Type B pancreatic cell (in vitro differentiated cells): ENCODE results near the gene TMEM213. TPM values are rescaled to one million over a fixed set of nuclear protein-coding genes. Genes with fewer than 3 reads are reported as not detected.
"Not testable (repeated sequence)": the region's sequence is repeated elsewhere in the genome, so short reads cannot be mapped to it uniquely, and the experiment has no call there.

Experiments used
- DNase-seq: peaks from one replicate; pipeline ENCODE4 v3.0.0; 2021; ENCODE audit warnings: mixed read lengths; ENCODE audit not compliant: unreplicated experiment; ENCODE audit errors: extremely low spot score
- H3K27ac Mint-ChIP-seq: 2 replicates; pipeline ENCODE4 v1.8.0; 2021; ENCODE audit warnings: mild to moderate bottlenecking, mixed read lengths
- H3K27me3 Mint-ChIP-seq: 2 replicates; pipeline ENCODE4 v1.8.0; 2021; ENCODE audit warnings: mixed read lengths
- H3K36me3 Mint-ChIP-seq: 2 replicates; pipeline ENCODE4 v1.8.0; 2021; ENCODE audit warnings: mixed read lengths
- H3K4me1 Mint-ChIP-seq: one replicate; pipeline ENCODE4 v1.8.0; 2021; ENCODE audit warnings: mixed read lengths; ENCODE audit not compliant: unreplicated experiment
- H3K4me3 Mint-ChIP-seq: 2 replicates; pipeline ENCODE4 v1.8.0; 2021; ENCODE audit warnings: mild to moderate bottlenecking, mixed read lengths
- H3K9me3 Mint-ChIP-seq: 2 replicates; pipeline ENCODE4 v1.8.0; 2021; ENCODE audit warnings: mixed read lengths
- total RNA-seq: library from RNA; stranded (reverse); gene quantifications from 2 replicates; pipeline ENCODE4 v1.2.1, GENCODE V29; 2021; ENCODE audit warnings: low replicate concordance
- TF ChIP-seq, protein P1 (sequence below): fragments of 200-600 bp; sonication (generic); conservative IDR thresholded peaks from 2 replicates; pipeline ENCODE4 v1.5.0; 2021; ENCODE audit warnings: antibody characterized with exemption, mild to moderate bottlenecking

TMEM213 gene
- total RNA-seq, 1 donor from 2014 or later, result not detected

- peak overlapping the region; percentile 61 for H3K27ac Mint-ChIP-seq
- H3K4me1 Mint-ChIP-seq, result peaks cover 5% of the 10 kb centered on the region
- no peak overlapping the region for H3K4me3 Mint-ChIP-seq
- no peaks in the 10 kb centered on the region for H3K9me3 Mint-ChIP-seq
- TF ChIP-seq, protein P1, sequence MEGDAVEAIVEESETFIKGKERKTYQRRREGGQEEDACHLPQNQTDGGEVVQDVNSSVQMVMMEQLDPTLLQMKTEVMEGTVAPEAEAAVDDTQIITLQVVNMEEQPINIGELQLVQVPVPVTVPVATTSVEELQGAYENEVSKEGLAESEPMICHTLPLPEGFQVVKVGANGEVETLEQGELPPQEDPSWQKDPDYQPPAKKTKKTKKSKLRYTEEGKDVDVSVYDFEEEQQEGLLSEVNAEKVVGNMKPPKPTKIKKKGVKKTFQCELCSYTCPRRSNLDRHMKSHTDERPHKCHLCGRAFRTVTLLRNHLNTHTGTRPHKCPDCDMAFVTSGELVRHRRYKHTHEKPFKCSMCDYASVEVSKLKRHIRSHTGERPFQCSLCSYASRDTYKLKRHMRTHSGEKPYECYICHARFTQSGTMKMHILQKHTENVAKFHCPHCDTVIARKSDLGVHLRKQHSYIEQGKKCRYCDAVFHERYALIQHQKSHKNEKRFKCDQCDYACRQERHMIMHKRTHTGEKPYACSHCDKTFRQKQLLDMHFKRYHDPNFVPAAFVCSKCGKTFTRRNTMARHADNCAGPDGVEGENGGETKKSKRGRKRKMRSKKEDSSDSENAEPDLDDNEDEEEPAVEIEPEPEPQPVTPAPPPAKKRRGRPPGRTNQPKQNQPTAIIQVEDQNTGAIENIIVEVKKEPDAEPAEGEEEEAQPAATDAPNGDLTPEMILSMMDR, result no peak
- no peaks in the 10 kb centered on the region for H3K36me3 Mint-ChIP-seq
- no peak for DNase-seq
- H3K27me3 Mint-ChIP-seq, result no peaks in the 10 kb centered on the region
These were observed 21.5 kb upstream of the TMEM213 start for GRCh38 chr7:138776166-138776833.

DNA sequence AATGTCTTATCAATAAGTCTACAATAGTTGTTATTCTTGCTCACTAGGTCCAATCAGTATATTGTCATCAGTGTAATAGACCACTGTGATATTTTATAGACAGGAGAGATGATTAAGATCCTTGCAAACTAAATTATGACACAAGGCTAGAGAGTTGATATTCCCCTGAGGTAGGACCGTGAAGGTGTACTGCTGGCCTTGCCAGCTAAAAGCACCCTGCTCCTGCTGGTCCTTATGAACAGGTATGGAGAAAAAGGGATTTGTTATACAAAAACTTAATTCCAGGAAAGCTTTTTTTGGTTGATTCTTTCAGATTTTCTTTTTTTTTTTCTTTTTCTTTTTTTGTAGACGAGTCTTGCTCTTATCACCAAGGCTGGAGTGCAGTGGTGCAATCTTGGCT, 16.8 kb upstream of the TMEM213 start:
- no peaks in the 10 kb centered on the region for H3K27me3 Mint-ChIP-seq
- H3K9me3 Mint-ChIP-seq, result peaks cover 5% of the 10 kb centered on the region
- H3K36me3 Mint-ChIP-seq, result no peaks in the 10 kb centered on the region
- H3K4me3 Mint-ChIP-seq, result no peak overlapping the region
- no peak overlapping the region for H3K27ac Mint-ChIP-seq
- peaks cover 3% of the 10 kb centered on the region for H3K4me1 Mint-ChIP-seq
- TF ChIP-seq, protein P1, result no peak
- no peak for DNase-seq

DNA sequence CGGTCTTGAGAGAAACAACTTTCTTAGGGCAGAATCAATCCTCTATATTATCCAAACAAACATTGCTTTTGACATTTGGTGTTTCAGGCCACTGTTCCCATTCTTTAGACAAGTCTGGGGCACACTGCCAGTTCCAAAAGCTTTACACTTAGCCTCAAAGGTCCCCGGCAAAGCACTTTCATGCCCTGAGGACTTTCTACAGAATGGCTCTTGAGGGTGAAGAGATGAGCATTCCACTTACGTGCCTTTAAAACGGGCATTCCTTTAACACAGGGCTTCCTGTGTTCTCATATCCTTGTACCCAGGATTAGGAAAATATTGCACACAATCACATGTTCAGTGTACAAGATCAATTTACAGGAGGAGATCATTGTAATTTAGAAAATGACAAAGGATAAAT, 13.1 kb upstream of the TMEM213 start:
- H3K9me3 Mint-ChIP-seq, result peaks cover 7% of the 10 kb centered on the region
- H3K27me3 Mint-ChIP-seq, result no peaks in the 10 kb centered on the region
- H3K27ac Mint-ChIP-seq, result no peak overlapping the region
- DNase-seq, result no peak
- peaks cover 4% of the 10 kb centered on the region for H3K4me1 Mint-ChIP-seq
- no peak overlapping the region for H3K4me3 Mint-ChIP-seq
- TF ChIP-seq, protein P1, result no peak
- no peaks in the 10 kb centered on the region for H3K36me3 Mint-ChIP-seq

- no peaks in the 10 kb centered on the region for H3K27me3 Mint-ChIP-seq
- H3K36me3 Mint-ChIP-seq, result no peaks in the 10 kb centered on the region
- peaks cover 7% of the 10 kb centered on the region for H3K9me3 Mint-ChIP-seq
- TF ChIP-seq, protein P1, result no peak
- DNase-seq, result no peak
- H3K4me1 Mint-ChIP-seq, result peaks cover 4% of the 10 kb centered on the region
- peak overlapping the region; percentile 59 for H3K4me3 Mint-ChIP-seq
- peak overlapping the region; percentile 75 for H3K27ac Mint-ChIP-seq
These were observed 12.0 kb upstream of the TMEM213 start for GRCh38 chr7:138785587-138786437.

GRCh38 chr7:138796038-138796615, 1.7 kb upstream of the TMEM213 start:
- peaks cover 6% of the 10 kb centered on the region for H3K4me1 Mint-ChIP-seq
- TF ChIP-seq, protein P1, result no peak
- no peak overlapping the region for H3K27ac Mint-ChIP-seq
- peaks cover 14% of the 10 kb centered on the region for H3K27me3 Mint-ChIP-seq
- no peaks in the 10 kb centered on the region for H3K9me3 Mint-ChIP-seq
- H3K36me3 Mint-ChIP-seq, result no peaks in the 10 kb centered on the region
- DNase-seq, result no peak
- H3K4me3 Mint-ChIP-seq, result no peak overlapping the region

DNA sequence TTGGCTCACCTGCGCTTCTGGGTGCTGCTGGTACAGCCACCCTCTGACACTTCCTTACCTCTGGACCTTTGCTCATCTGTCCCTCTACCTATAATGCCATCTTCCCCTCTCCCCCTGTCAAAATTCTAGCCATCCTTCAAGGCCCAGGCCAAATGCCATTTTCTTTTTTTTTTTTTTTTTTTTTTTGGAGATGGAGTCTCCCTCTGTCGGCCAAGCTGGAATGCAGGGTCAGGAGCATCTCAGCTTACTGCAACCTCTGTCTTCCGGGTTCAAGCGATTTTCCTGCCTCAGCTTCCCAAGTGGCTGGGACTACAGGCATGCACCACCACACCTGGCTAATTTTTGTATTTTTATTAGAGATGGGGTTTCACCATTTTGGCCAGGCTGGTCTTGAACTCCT, 748 bp upstream of the TMEM213 start:
- DNase-seq, H3K4me1 Mint-ChIP-seq, H3K36me3 Mint-ChIP-seq, H3K9me3 Mint-ChIP-seq, H3K27ac Mint-ChIP-seq, H3K4me3 Mint-ChIP-seq: not testable (repeated sequence)
- H3K27me3 Mint-ChIP-seq, result peaks cover 14% of the 10 kb centered on the region
